Measurements from ENCODE around the gene KIR3DL2. TPM values are rescaled to one million over a fixed set of nuclear protein-coding genes. Genes with fewer than 3 reads are reported as not detected.
"Not testable (repeated sequence)": the region's sequence is repeated elsewhere in the genome, so short reads cannot be mapped to it uniquely, and the experiment has no call there.

KIR3DL2 gene
- total and polyA plus RNA-seq, 5 donors: 0.11 TPM; not detected in 4

DNA sequence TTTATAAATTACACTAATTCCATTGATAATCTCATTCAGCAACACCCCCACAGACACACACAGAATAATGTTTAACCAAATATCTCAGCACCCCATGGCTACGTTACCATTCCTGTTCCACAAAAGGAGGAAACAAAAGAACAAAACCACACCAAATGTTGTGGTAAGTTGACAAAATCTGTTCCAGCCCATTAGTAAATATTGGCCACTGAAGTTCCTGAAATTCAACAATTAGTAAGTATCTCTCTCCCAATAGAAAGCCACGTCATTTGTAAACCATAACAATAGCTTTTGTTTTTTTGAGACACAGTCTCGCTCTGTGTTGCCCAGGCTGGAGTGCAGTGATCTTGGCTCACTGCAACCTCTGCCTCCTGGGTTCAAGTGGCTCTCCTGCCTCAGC lies 21.5 kb downstream of the KIR3DL2 start:
- Histone ChIP-seq H3K27me3 (ENCODE audit: control insufficient read depth, insufficient read depth) (no peaks in the 10 kb centered on the region), H3K4me3 (ENCODE audit: low read length) (no peak overlapping the region), H3K27ac (ENCODE audit: low read length) (no peak overlapping the region), H3K4me1 (ENCODE audit: control insufficient read depth, insufficient read depth, low read length) (no peaks in the 10 kb centered on the region), H3K9me3 (ENCODE audit: control insufficient read depth, low read length) (no peaks in the 10 kb centered on the region)
- WGBS: 73% methylated on average over 3 of the region's 3 CpGs
- intact Hi-C loops (cut with DNase I): no loop called here
- no peak for ATAC-seq
- DNase-seq: no peak

DNA sequence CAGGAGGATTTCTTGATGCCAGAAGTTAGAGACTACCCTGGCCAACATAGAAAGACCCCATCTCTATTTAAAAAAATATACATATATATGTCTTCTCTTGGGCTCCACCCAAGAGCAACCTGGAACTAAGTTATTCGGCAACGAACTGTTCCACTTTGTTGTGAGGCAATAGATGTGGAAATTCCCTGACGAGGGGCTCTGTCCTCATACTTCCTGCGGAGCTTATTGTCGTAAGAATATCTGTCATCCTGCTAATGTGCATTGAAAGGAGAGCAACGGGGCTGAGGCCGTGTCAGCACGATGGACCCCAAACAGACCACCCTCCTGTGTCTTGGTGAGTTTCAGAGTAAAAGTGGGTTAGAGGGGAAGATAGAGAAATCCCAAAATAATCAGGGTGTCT lies 23.7 kb downstream of the KIR3DL2 start, which contains the start of gene FCAR:
FCAR (plus strand) TSS at position 246 of the 400 bp plus-strand sequence; CDS start at position 301, 55 bp downstream.
- Histone ChIP-seq H3K27ac (ENCODE audit: low read length) (no peak within 1 kb of the TSS), H3K4me3 (ENCODE audit: low read length) (no peak within 1 kb of the TSS), H3K4me1 (ENCODE audit: control insufficient read depth, insufficient read depth, low read length) (no peaks in the 10 kb centered on the region), H3K27me3 (ENCODE audit: control insufficient read depth, insufficient read depth) (no peaks in the 10 kb centered on the region), H3K9me3 (ENCODE audit: control insufficient read depth, low read length) (no peaks in the 10 kb centered on the region)
- 62% methylated on average over 8 of the region's 8 CpGs for WGBS
- DNase-seq (no peak), ATAC-seq (no peak)
- intact Hi-C loops (cut with DNase I): no loop called here

DNA sequence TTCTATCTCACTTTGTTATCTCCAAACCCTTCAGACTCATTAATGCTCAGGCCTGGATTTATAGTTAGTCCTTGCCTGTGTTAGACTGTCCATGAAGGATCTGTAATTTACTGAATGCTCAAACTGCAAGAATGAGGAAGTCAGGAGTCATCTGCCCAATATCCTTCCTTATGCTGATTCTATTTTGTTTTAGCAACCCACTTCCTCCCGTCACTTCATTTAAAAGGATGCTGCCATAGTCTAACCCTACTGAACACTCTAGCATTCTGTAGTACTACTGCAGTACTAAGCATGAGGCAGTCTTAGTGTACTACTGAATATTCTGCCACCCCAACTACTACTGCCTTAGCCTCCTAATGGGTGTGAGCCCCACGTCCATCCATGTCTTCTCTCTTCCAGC lies 25.3 kb downstream of the KIR3DL2 start:
- no peaks in the 10 kb centered on the region for H3K9me3 ChIP-seq (ENCODE audit: control insufficient read depth, low read length)
- 45% methylated on average over 2 of the region's 2 CpGs for WGBS
- no peaks in the 10 kb centered on the region for H3K4me1 ChIP-seq (ENCODE audit: control insufficient read depth, insufficient read depth, low read length)
- DNase-seq: no peak
- no peak for ATAC-seq
- no peak overlapping the region for H3K27ac ChIP-seq (ENCODE audit: low read length)
- no peaks in the 10 kb centered on the region for H3K27me3 ChIP-seq (ENCODE audit: control insufficient read depth, insufficient read depth)
- intact Hi-C loops (cut with DNase I): no loop called here
- H3K4me3 ChIP-seq (ENCODE audit: low read length): no peak overlapping the region

DNA sequence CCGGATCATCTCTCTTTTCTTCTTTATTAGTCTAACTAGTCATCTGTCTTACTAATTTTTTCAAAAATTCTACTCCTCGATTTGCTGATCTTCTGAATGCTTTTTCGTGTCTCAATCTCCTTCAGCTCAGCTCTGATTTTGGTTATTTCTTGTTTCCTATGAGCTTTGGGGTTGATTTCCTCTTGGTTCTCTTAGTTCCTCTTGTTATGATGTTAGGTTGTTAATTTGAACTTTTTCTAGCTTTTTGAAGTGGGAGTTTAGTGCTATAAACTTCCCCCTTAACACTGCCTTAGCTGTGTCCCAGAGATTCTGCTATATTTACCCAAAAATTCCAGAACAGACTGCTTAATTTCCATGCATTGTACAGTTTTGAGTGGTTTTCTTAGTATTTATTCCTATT lies 27.2 kb downstream of the KIR3DL2 start:
- Histone ChIP-seq H3K4me3 (ENCODE audit: low read length) (no peak overlapping the region), H3K4me1 (ENCODE audit: control insufficient read depth, insufficient read depth, low read length) (no peaks in the 10 kb centered on the region), H3K9me3 (ENCODE audit: control insufficient read depth, low read length) (no peaks in the 10 kb centered on the region), H3K27me3 (ENCODE audit: control insufficient read depth, insufficient read depth) (no peaks in the 10 kb centered on the region), H3K27ac (ENCODE audit: low read length) (no peak overlapping the region)
- DNase-seq: no peak
- no peak for ATAC-seq
- intact Hi-C loops (cut with DNase I): no loop called here
- WGBS: 52% methylated on average over 3 of the region's 3 CpGs

DNA sequence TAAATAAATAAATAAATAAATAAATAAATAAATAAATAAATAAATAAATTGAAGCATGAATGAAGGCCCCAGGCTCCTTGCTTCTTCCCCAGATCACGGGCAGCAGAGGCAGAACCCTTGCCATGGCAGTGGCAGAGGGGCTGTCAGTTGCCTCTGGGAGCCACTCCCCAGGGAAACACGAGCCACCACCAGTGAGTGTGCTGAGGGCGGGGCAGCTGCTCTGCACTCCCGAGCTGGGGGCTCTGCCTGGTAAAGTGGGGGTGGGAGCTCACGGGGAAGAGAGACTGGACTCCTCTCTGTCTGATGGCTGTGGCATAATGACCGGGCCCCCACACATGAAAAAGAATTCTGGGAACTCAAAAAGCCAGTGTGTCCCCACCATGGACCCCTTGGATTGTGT lies 31.6 kb downstream of the KIR3DL2 start:
- no peak overlapping the region for H3K4me3 ChIP-seq (ENCODE audit: low read length)
- H3K4me1 ChIP-seq (ENCODE audit: control insufficient read depth, insufficient read depth, low read length): no peaks in the 10 kb centered on the region
- 66% methylated on average over 6 of the region's 6 CpGs for WGBS
- no peaks in the 10 kb centered on the region for H3K9me3 ChIP-seq (ENCODE audit: control insufficient read depth, low read length)
- H3K27ac ChIP-seq (ENCODE audit: low read length): no peak overlapping the region
- no peak for ATAC-seq
- DNase-seq: no peak
- H3K27me3 ChIP-seq (ENCODE audit: control insufficient read depth, insufficient read depth): no peaks in the 10 kb centered on the region
- intact Hi-C loops (cut with DNase I): no loop called here

DNA sequence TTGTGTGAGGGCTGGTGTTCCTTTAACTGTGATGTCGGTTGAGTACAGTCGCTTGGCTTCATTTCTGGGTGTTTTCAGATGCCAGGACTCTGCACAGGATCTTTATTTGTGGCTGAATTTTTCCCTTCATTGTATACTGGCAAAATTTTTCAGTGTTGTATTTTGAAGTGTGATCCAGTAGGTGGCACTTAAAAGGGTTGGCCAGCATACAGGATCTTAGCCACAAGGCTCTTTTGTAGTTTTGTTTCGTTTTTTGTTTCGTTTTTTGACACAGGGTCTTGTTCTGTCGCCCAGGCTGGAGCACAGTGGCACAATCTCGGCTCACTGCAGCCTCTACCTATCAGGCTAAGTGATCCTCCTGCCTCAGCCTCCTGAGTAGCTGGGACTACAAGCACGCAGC lies 32.5 kb downstream of the KIR3DL2 start:
- Histone ChIP-seq H3K27me3 (ENCODE audit: control insufficient read depth, insufficient read depth) (no peaks in the 10 kb centered on the region), H3K4me3 (ENCODE audit: low read length) (no peak overlapping the region), H3K4me1 (ENCODE audit: control insufficient read depth, insufficient read depth, low read length) (no peaks in the 10 kb centered on the region), H3K9me3 (ENCODE audit: control insufficient read depth, low read length) (no peaks in the 10 kb centered on the region), H3K27ac (ENCODE audit: low read length) (no peak overlapping the region)
- DNase-seq (no peak), ATAC-seq (no peak)
- intact Hi-C loops (cut with DNase I): no loop called here
- WGBS: 72% methylated on average over 7 of the region's 7 CpGs

DNA sequence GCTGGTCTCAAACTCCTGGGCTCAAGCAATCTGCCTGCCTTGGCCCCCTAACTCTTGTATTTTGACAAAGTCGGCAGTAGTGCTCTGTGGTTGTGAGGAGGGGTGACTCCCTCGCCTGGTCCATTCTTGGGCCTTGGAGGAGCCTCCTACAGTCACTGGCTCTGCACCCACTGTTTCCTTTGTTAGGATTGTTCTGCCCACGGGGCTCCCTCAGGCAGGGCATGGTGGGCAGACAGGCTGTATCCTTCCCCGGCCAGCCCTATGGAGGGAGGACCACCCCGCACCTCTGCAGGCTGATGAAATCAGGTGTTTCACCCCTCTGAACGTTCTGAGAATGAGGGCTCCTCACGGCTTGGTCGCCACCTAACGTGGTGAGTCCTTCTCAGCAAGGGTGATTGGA lies 33.0 kb downstream of the KIR3DL2 start:
- no peaks in the 10 kb centered on the region for H3K27me3 ChIP-seq (ENCODE audit: control insufficient read depth, insufficient read depth)
- 82% methylated on average over 9 of the region's 9 CpGs for WGBS
- ATAC-seq: no peak
- no peak overlapping the region for H3K4me3 ChIP-seq (ENCODE audit: low read length)
- DNase-seq: no peak
- no peak overlapping the region for H3K27ac ChIP-seq (ENCODE audit: low read length)
- intact Hi-C loops (cut with DNase I): no loop called here
- no peaks in the 10 kb centered on the region for H3K9me3 ChIP-seq (ENCODE audit: control insufficient read depth, low read length)
- no peaks in the 10 kb centered on the region for H3K4me1 ChIP-seq (ENCODE audit: control insufficient read depth, insufficient read depth, low read length)

DNA sequence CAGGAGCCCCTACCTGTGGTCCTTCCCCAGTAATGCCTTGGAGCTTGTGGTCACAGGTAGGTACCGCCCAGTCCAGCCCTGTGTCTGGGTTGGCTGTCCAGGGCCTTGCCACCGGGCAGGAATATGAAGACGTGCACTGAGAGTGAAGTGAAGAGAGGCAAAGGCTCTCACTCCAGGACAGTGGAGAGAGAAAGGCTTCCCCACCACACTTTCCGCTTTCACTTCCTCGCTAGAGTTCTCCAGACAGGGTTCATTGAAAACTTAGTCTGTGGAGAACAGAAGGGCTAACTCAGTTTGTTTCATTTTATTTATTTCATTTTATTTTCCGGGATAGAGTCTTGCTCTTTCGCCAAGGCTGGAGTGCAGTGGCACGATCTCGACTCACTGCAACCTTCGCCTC lies 38.0 kb downstream of the KIR3DL2 start:
- no peak for ATAC-seq
- no peaks in the 10 kb centered on the region for H3K27me3 ChIP-seq (ENCODE audit: control insufficient read depth, insufficient read depth)
- no peaks in the 10 kb centered on the region for H3K9me3 ChIP-seq (ENCODE audit: control insufficient read depth, low read length)
- intact Hi-C loops (cut with DNase I): no loop called here
- WGBS: 88% methylated on average over 10 of the region's 10 CpGs
- H3K4me1 ChIP-seq (ENCODE audit: control insufficient read depth, insufficient read depth, low read length): no peaks in the 10 kb centered on the region
- DNase-seq: no peak
- no peak overlapping the region for H3K27ac ChIP-seq (ENCODE audit: low read length)
- H3K4me3 ChIP-seq (ENCODE audit: low read length): no peak overlapping the region

DNA sequence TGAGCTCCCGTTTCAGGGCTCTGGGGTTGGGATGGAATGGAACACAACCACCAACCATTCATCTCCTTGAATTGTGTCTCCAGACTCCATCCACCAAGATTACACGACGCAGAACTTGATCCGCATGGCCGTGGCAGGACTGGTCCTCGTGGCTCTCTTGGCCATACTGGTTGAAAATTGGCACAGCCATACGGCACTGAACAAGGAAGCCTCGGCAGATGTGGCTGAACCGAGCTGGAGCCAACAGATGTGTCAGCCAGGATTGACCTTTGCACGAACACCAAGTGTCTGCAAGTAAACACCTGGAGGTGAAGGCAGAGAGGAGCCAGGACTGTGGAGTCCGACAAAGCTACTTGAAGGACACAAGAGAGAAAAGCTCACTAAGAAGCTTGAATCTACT lies 39.3 kb downstream of the KIR3DL2 start:
- ATAC-seq: no peak
- WGBS: 82% methylated on average over 11 of the region's 11 CpGs
- intact Hi-C loops (cut with DNase I): no loop called here
- DNase-seq: no peak
- Histone ChIP-seq H3K27me3 (ENCODE audit: control insufficient read depth, insufficient read depth) (no peaks in the 10 kb centered on the region), H3K4me3 (ENCODE audit: low read length) (no peak overlapping the region), H3K4me1 (ENCODE audit: control insufficient read depth, insufficient read depth, low read length) (no peaks in the 10 kb centered on the region), H3K27ac (ENCODE audit: low read length) (no peak overlapping the region), H3K9me3 (ENCODE audit: control insufficient read depth, low read length) (no peaks in the 10 kb centered on the region)

DNA sequence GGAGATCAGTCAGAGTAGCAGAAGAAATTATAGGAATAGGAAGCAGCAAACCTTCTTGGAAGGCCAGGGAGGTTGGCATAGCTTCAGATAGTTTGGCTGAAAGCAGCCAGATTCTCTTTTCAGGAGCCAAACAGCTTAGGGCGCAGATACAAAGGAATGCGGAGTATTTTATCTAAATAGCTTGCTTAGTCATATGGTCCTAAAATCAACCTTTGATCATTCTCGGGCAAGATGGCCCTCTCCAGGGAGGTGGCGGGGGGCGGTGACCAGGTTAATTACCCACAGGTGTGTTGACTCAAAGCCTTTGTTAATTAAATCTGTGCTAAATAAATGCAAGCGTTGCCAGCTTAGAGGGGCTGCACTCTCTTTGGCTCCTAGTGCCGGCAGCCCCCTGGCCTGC lies 43.2 kb downstream of the KIR3DL2 start:
- ATAC-seq (no peak), DNase-seq (no peak)
- no peaks in the 10 kb centered on the region for H3K27me3 ChIP-seq (ENCODE audit: control insufficient read depth, insufficient read depth)
- no peaks in the 10 kb centered on the region for H3K9me3 ChIP-seq (ENCODE audit: control insufficient read depth, low read length)
- intact Hi-C loops (cut with DNase I): no loop called here
- H3K27ac ChIP-seq (ENCODE audit: low read length): no peak overlapping the region
- H3K4me3 ChIP-seq (ENCODE audit: low read length): no peak overlapping the region
- 37% methylated on average over 7 of the region's 7 CpGs for WGBS
- H3K4me1 ChIP-seq (ENCODE audit: control insufficient read depth, insufficient read depth, low read length): no peaks in the 10 kb centered on the region

DNA sequence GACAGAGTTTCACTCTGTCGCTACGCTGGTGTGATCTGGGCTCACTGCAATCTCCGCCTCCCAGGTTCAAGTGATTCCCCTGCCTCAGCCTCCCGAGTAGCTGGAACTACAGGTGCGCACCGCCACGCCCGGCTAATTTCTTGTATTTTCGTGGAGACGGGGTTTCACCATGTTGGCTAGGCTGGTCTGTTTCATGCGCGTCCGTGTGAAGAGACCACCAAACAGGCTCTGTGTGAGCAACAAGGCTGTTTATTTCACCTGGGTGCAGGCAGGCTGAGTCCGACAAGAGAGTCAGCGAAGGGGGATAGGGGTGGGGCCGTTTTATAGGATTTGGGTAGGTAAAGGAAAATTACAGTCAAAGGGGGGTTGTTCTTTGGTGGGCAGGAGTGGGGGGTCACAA lies 43.9 kb downstream of the KIR3DL2 start:
- DNase-seq; ATAC-seq; H3K4me1 ChIP-seq (ENCODE audit: control insufficient read depth, insufficient read depth, low read length); H3K9me3 ChIP-seq (ENCODE audit: control insufficient read depth, low read length); H3K27me3 ChIP-seq (ENCODE audit: control insufficient read depth, insufficient read depth); intact Hi-C loops (cut with DNase I); H3K4me3 ChIP-seq (ENCODE audit: low read length); H3K27ac ChIP-seq (ENCODE audit: low read length): not testable (repeated sequence)
- 87% methylated on average over 16 of the region's 16 CpGs for whole genome bisulfite sequencing

DNA sequence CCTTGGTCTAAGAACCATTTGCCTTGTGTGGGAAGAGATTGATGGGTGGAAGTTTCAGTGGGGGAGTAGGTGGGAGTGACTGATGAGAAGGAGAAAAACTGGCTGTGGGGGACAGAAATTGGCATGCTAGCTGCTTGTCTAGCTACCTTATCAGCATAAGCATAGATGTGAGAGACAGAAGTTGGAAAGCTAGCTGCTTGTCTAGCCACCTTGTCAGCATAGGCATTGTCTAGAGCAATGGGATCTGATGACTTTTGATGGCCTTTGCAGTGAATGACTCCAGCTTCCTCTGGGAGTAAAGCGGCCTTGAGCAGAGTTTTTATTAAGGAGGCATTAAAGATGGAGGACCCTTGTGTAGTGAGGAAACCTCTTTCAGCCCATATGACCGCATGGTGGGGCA lies 45.8 kb downstream of the KIR3DL2 start:
- intact Hi-C loops (cut with DNase I): no loop called here
- ATAC-seq: no peak
- 63% methylated on average over 2 of the region's 2 CpGs for WGBS

More for the DNA sequence above, 45.8 kb downstream of the KIR3DL2 start:
- Histone ChIP-seq H3K9me3 (ENCODE audit: control insufficient read depth, low read length) (no peaks in the 10 kb centered on the region), H3K4me3 (ENCODE audit: low read length) (no peak overlapping the region), H3K27ac (ENCODE audit: low read length) (no peak overlapping the region), H3K27me3 (ENCODE audit: control insufficient read depth, insufficient read depth) (no peaks in the 10 kb centered on the region), H3K4me1 (ENCODE audit: control insufficient read depth, insufficient read depth, low read length) (no peaks in the 10 kb centered on the region)
- DNase-seq: no peak

Measured in right cardiac atrium (tissue), 5 donors.